ENCODE results near the gene STRAP.
"Not testable (repeated sequence)": the region's sequence is repeated elsewhere in the genome, so short reads cannot be mapped to it uniquely, and the experiment has no call there.

The STRAP gene

GRCh38 chr12:15928870-15929571, 46.8 kb downstream of the STRAP start:
- no peak for DNase-seq

- DNase-seq, result no peak
Observed at GRCh38 chr12:15931590-15932053, 49.4 kb downstream of the STRAP start.

- DNase-seq, result no peak
Observed at GRCh38 chr12:15932327-15932726, 50.1 kb downstream of the STRAP start.

- no peak for DNase-seq
Observed at GRCh38 chr12:15932971-15933370, 50.8 kb downstream of the STRAP start.

- no peak for DNase-seq
Observed at GRCh38 chr12:15933751-15934150, 51.6 kb downstream of the STRAP start.

GRCh38 chr12:15936751-15937150, 54.6 kb downstream of the STRAP start:
- DNase-seq, result no peak

GRCh38 chr12:15937902-15938301, 55.7 kb downstream of the STRAP start:
- DNase-seq, result no peak

GRCh38 chr12:15939111-15939510, 56.9 kb downstream of the STRAP start:
- DNase-seq, result no peak

- DNase-seq, result no peak
Observed at GRCh38 chr12:15942475-15942874, 60.3 kb downstream of the STRAP start.

GRCh38 chr12:15943519-15943918, 61.3 kb downstream of the STRAP start:
- DNase-seq, result not testable (repeated sequence)

GRCh38 chr12:15948461-15948860, 66.3 kb downstream of the STRAP start:
- not testable (repeated sequence) for DNase-seq
